HepG2 (cell line): Measurements from ENCODE around the gene AMIGO1. TPM values are rescaled to one million over a fixed set of nuclear protein-coding genes. Genes with fewer than 3 reads are reported as not detected.

Source experiments
- BCL6 ChIP-seq: IDR thresholded peaks from 2 replicates; pipeline ENCODE4 v1.6.1; 2016; ENCODE audit warnings: missing genetic modification reagents, missing compliant biosample characterization
- CREB1 ChIP-seq, 2 experiments: fragments of 450-650 bp in 1 of 2; IDR thresholded peaks; 2 replicates each; pipeline ENCODE4 v1.6.1; 2016 to 2017; ENCODE audit warnings: control low read depth in 1 of 2, mild to moderate bottlenecking in 1 of 2, missing compliant biosample characterization in 1 of 2, missing genetic modification characterization in 1 of 2
- GATAD1 ChIP-seq: IDR thresholded peaks from 2 replicates; pipeline ENCODE4 v1.6.1; 2016; ENCODE audit warnings: missing genetic modification reagents, missing compliant biosample characterization
- MTF1 ChIP-seq: sonication (generic); formaldehyde crosslinking; IDR thresholded peaks from 2 replicates; pipeline ENCODE4 v1.5.0; 2020; ENCODE audit warnings: missing genetic modification reagents
- NFYB ChIP-seq: sonication (generic); formaldehyde crosslinking; IDR thresholded peaks from 2 replicates; pipeline ENCODE4 v1.4.0; 2020; ENCODE audit warnings: missing genetic modification reagents
- PCBP1 ChIP-seq: fragments of 200-400 bp; formaldehyde crosslinking; IDR thresholded peaks from 2 replicates; pipeline ENCODE4 v1.6.1; 2017; ENCODE audit warnings: mild to moderate bottlenecking, low read depth, low read length, borderline replicate concordance
- ZNF546 ChIP-seq: sonication (generic); formaldehyde crosslinking; conservative IDR thresholded peaks from 2 replicates; pipeline ENCODE4 v1.8.1; 2023; ENCODE audit warnings: mild to moderate bottlenecking, missing genetic modification reagents
- ZNF609 ChIP-seq: sonication (generic); formaldehyde crosslinking; IDR thresholded peaks from 2 replicates; pipeline ENCODE4 v1.4.0; 2020; ENCODE audit warnings: mild to moderate bottlenecking, missing genetic modification reagents, borderline replicate concordance
- ZNF614 ChIP-seq: IDR thresholded peaks from 2 replicates; pipeline ENCODE4 v1.6.1; 2018; ENCODE audit warnings: missing biosample characterization, missing genetic modification reagents, inconsistent platforms, borderline replicate concordance
- ZNF776 ChIP-seq: sonication (generic); formaldehyde crosslinking; IDR thresholded peaks from 2 replicates; pipeline ENCODE4 v1.4.0; 2020; ENCODE audit warnings: mild to moderate bottlenecking, missing genetic modification reagents
- polyA plus RNA-seq, 8 experiments: library from polyadenylated mRNA; depleted of rRNA in 3 of 8; stranded (reverse) in 7 of 8; unstranded in 1 of 8; fragments of >200 nt; fragmentation: Illumina TruSeq in 4 of 8; extraction: Trizol in 4 of 8; gene quantifications; 2 replicates each; pipeline versions ENCODE4 v1.2.1 to v1.2.3, GENCODE V29; 2011 to 2016; ENCODE audit warnings: low read depth in 4 of 8, missing spikeins in 1 of 8, mixed read lengths in 1 of 8; ENCODE audit not compliant: insufficient read depth in 1 of 8
- total RNA-seq, 5 experiments: library from RNA; depleted of rRNA; stranded (reverse); fragments of >200 nt; fragmentation: Illumina TruSeq; extraction: Trizol; gene quantifications; 2 replicates each; pipeline ENCODE4 v1.2.3, GENCODE V29; 2016; ENCODE audit warnings: low read depth in 1 of 5
- TF ChIP-seq, protein P1 (sequence below): sonication (generic); formaldehyde crosslinking; IDR thresholded peaks from 2 replicates; pipeline ENCODE4; 2020; ENCODE audit warnings: missing genetic modification reagents, mild to moderate bottlenecking, borderline replicate concordance
- TF ChIP-seq, protein P2 (sequence below): sonication (generic); formaldehyde crosslinking; IDR thresholded peaks from 2 replicates; pipeline ENCODE4 v1.5.0; 2020; ENCODE audit warnings: mild to moderate bottlenecking, missing genetic modification reagents, borderline replicate concordance

Gene AMIGO1
- total and polyA plus RNA-seq, 2 of the 13 experiments (the other 11 are each of a cell fraction or from before 2014, with no cell fraction given), result 0.40 to 1.3 TPM

- TF ChIP-seq ZNF546 (CRISPR knock-in tag), result no peak
- TF ChIP-seq, protein P1, sequence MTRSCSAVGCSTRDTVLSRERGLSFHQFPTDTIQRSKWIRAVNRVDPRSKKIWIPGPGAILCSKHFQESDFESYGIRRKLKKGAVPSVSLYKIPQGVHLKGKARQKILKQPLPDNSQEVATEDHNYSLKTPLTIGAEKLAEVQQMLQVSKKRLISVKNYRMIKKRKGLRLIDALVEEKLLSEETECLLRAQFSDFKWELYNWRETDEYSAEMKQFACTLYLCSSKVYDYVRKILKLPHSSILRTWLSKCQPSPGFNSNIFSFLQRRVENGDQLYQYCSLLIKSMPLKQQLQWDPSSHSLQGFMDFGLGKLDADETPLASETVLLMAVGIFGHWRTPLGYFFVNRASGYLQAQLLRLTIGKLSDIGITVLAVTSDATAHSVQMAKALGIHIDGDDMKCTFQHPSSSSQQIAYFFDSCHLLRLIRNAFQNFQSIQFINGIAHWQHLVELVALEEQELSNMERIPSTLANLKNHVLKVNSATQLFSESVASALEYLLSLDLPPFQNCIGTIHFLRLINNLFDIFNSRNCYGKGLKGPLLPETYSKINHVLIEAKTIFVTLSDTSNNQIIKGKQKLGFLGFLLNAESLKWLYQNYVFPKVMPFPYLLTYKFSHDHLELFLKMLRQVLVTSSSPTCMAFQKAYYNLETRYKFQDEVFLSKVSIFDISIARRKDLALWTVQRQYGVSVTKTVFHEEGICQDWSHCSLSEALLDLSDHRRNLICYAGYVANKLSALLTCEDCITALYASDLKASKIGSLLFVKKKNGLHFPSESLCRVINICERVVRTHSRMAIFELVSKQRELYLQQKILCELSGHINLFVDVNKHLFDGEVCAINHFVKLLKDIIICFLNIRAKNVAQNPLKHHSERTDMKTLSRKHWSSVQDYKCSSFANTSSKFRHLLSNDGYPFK (CRISPR knock-in tag), result 0 out of 2 replicates have a peak, but pooled peaks have one; percentile 18
- TF ChIP-seq ZNF614, result no peak
- TF ChIP-seq CREB1 (IDR thresholded peaks at IDR 0.05), result no peak
- TF ChIP-seq CREB1 (CRISPR knock-in tag; IDR thresholded peaks at IDR 0.05), result no peak
- TF ChIP-seq ZNF776 (CRISPR knock-in tag), result no peak
- TF ChIP-seq MTF1 (CRISPR knock-in tag), result peak; percentile 92
- TF ChIP-seq, protein P2, sequence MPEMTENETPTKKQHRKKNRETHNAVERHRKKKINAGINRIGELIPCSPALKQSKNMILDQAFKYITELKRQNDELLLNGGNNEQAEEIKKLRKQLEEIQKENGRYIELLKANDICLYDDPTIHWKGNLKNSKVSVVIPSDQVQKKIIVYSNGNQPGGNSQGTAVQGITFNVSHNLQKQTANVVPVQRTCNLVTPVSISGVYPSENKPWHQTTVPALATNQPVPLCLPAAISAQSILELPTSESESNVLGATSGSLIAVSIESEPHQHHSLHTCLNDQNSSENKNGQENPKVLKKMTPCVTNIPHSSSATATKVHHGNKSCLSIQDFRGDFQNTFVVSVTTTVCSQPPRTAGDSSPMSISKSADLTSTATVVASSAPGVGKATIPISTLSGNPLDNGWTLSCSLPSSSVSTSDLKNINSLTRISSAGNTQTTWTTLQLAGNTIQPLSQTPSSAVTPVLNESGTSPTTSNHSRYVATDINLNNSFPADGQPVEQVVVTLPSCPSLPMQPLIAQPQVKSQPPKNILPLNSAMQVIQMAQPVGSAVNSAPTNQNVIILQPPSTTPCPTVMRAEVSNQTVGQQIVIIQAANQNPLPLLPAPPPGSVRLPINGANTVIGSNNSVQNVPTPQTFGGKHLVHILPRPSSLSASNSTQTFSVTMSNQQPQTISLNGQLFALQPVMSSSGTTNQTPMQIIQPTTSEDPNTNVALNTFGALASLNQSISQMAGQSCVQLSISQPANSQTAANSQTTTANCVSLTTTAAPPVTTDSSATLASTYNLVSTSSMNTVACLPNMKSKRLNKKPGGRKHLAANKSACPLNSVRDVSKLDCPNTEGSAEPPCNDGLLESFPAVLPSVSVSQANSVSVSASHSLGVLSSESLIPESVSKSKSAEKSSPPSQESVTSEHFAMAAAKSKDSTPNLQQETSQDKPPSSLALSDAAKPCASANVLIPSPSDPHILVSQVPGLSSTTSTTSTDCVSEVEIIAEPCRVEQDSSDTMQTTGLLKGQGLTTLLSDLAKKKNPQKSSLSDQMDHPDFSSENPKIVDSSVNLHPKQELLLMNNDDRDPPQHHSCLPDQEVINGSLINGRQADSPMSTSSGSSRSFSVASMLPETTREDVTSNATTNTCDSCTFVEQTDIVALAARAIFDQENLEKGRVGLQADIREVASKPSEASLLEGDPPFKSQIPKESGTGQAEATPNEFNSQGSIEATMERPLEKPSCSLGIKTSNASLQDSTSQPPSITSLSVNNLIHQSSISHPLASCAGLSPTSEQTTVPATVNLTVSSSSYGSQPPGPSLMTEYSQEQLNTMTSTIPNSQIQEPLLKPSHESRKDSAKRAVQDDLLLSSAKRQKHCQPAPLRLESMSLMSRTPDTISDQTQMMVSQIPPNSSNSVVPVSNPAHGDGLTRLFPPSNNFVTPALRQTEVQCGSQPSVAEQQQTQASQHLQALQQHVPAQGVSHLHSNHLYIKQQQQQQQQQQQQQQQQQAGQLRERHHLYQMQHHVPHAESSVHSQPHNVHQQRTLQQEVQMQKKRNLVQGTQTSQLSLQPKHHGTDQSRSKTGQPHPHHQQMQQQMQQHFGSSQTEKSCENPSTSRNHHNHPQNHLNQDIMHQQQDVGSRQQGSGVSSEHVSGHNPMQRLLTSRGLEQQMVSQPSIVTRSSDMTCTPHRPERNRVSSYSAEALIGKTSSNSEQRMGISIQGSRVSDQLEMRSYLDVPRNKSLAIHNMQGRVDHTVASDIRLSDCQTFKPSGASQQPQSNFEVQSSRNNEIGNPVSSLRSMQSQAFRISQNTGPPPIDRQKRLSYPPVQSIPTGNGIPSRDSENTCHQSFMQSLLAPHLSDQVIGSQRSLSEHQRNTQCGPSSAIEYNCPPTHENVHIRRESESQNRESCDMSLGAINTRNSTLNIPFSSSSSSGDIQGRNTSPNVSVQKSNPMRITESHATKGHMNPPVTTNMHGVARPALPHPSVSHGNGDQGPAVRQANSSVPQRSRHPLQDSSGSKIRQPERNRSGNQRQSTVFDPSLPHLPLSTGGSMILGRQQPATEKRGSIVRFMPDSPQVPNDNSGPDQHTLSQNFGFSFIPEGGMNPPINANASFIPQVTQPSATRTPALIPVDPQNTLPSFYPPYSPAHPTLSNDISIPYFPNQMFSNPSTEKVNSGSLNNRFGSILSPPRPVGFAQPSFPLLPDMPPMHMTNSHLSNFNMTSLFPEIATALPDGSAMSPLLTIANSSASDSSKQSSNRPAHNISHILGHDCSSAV (CRISPR knock-in tag), result no peak
- no peak for TF ChIP-seq NFYB
- TF ChIP-seq PCBP1, result no peak
- peak; percentile 50; the same call in 1 of the 2 replicates for TF ChIP-seq BCL6
- 0 out of 2 replicates have a peak, but pooled peaks have one; percentile 41 for TF ChIP-seq ZNF609 (CRISPR knock-in tag)
- no peak for TF ChIP-seq GATAD1 (CRISPR knock-in tag)
These were observed 34.6 kb upstream of the AMIGO1 start (continued) for GRCh38 chr1:109543988-109544735.
